Vagina (tissue), 2 donors: ENCODE data around the gene PORCN. TPM values are rescaled to one million over a fixed set of nuclear protein-coding genes. Genes with fewer than 3 reads are reported as not detected.

Source experiments
- DNase-seq, 2 donors: peaks; one replicate each; pipeline ENCODE4 v3.0.0-alpha.2; 2017; ENCODE audit errors: extremely low spot score in 2 of 2
- H3K27ac ChIP-seq: fragments of 200-600 bp; sonication (generic); one replicate; pipeline ENCODE4 v1.5.1; 2019
- H3K27me3 ChIP-seq: fragments of 200-600 bp; sonication (generic); one replicate; pipeline ENCODE4 v1.5.1; 2019
- H3K36me3 ChIP-seq, 2 donors: fragments of 200-600 bp; sonication (generic); one replicate each; pipeline ENCODE4 v1.5.1; 2017 to 2019
- H3K4me1 ChIP-seq: fragments of 200-600 bp; sonication (generic); one replicate; pipeline ENCODE4 v1.5.1; 2019
- H3K4me3 ChIP-seq, 2 donors: fragments of 200-600 bp; sonication (generic); 1 replicate in 1 of 2; 2 replicates in 1 of 2; pipeline ENCODE4 v1.5.1; 2016 to 2019
- H3K9me3 ChIP-seq: fragments of 200-600 bp; sonication (generic); one replicate; pipeline ENCODE4 v1.5.1; 2019
- POLR2A ChIP-seq, 2 donors: fragments of 450-650 bp; IDR thresholded peaks; one replicate each; pipeline ENCODE4 v1.6.1; 2017; ENCODE audit warnings: antibody characterized with exemption in 2 of 2, mild to moderate bottlenecking in 2 of 2, moderate library complexity in 2 of 2
- POLR2AphosphoS5 ChIP-seq, 2 donors: sonication (generic); formaldehyde crosslinking; IDR thresholded peaks; one replicate each; pipeline ENCODE4 v1.9.0; 2017; ENCODE audit warnings: antibody characterized with exemption in 2 of 2, mild to moderate bottlenecking in 2 of 2, low read depth in 1 of 2; ENCODE audit not compliant: insufficient read depth in 1 of 2
- intact Hi-C: fragments of 100-400 bp; cut with DNase I; formaldehyde crosslinking; loops from one replicate; pipeline ENCODE4 v1.15.1; 2023
- total RNA-seq: library from RNA; depleted of rRNA; stranded (reverse); fragments of >200 nt; gene quantifications from one replicate; pipeline ENCODE4 v1.2.3, GENCODE V29; 2016
- TF ChIP-seq, protein P1 (sequence below), 3 experiments: fragments of 450-650 bp in 2 of 3; fragments of 200-600 bp in 1 of 3; sonication (generic) in 1 of 3; IDR thresholded peaks; one replicate each; pipeline ENCODE4 v1.5.1; 2017 to 2019; ENCODE audit warnings: antibody characterized with exemption in 3 of 3, mild to moderate bottlenecking in 2 of 3, moderate library complexity in 2 of 3

PORCN gene
- total RNA-seq, 1 donor from 2014 or later = 15.7 TPM

DNA sequence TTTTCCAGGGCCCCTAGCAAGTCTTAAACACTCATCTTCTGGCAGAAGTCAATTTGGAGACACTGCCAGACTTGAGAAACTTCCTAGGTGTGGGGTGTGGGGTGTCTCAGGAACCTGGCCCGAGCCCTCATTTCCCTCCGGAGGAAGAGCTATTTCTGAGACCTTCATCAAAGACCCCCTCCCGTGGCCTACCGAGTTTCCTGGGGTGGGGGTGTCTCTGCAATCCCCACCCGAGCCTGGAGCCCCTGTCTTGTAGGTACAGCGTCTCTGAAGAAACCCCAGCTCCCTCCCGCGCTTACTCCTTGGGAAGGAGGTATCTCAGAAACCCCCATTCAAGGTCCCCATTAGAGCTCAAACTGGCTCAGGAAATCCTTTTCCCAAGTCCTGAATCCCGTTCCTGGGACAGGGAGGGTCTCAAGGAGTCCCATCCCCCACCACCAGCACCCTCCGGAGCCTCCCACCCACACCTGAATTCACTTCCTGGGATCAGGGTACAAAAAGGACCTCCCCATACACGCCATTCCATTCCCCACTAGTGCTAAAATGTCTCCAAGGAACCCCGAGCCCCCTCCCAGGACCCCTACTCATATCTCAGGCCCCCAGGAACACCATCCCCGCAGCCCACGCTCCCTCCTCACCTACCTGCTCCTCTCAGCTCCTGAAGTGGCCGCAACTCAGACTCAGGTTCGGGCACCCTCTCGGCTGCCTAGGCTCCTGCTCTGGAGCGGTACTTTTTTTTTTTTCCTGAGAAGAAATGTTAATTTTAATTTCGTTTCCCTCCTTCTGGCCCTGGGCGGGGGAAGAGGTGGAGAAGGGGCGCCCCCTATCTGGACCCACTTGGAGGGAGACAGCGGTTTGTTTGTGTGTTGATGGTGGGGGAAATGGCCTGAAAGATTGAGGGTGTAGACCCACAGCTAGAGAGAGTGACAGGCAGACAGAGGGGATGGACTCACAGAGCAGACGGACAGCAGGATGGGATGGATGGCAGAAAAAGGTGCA, 39.8 kb upstream of the PORCN start:
- Histone ChIP-seq H3K27me3 (no peaks in the 10 kb centered on the region), H3K4me1 (no peaks in the 10 kb centered on the region), H3K36me3 (no peaks in the 10 kb centered on the region), H3K27ac (peak overlapping the region; percentile 8), H3K9me3 (no peaks in the 10 kb centered on the region), H3K4me3 (peak overlapping the region; percentile 7 to 34)
- TF ChIP-seq POLR2A (IDR thresholded peaks at IDR 0.05) (no peak), POLR2AphosphoS5 (IDR thresholded peaks at IDR 0.05; ENCODE audit: insufficient read depth in 1 of 2, low read depth in 1 of 2) (no peak)
- TF ChIP-seq, protein P1, sequence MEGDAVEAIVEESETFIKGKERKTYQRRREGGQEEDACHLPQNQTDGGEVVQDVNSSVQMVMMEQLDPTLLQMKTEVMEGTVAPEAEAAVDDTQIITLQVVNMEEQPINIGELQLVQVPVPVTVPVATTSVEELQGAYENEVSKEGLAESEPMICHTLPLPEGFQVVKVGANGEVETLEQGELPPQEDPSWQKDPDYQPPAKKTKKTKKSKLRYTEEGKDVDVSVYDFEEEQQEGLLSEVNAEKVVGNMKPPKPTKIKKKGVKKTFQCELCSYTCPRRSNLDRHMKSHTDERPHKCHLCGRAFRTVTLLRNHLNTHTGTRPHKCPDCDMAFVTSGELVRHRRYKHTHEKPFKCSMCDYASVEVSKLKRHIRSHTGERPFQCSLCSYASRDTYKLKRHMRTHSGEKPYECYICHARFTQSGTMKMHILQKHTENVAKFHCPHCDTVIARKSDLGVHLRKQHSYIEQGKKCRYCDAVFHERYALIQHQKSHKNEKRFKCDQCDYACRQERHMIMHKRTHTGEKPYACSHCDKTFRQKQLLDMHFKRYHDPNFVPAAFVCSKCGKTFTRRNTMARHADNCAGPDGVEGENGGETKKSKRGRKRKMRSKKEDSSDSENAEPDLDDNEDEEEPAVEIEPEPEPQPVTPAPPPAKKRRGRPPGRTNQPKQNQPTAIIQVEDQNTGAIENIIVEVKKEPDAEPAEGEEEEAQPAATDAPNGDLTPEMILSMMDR (IDR thresholded peaks at IDR 0.05) = no peak
- intact Hi-C loops = no loop called here
- peak in 1 of 2 donors; percentile 80 for DNase-seq

DNA sequence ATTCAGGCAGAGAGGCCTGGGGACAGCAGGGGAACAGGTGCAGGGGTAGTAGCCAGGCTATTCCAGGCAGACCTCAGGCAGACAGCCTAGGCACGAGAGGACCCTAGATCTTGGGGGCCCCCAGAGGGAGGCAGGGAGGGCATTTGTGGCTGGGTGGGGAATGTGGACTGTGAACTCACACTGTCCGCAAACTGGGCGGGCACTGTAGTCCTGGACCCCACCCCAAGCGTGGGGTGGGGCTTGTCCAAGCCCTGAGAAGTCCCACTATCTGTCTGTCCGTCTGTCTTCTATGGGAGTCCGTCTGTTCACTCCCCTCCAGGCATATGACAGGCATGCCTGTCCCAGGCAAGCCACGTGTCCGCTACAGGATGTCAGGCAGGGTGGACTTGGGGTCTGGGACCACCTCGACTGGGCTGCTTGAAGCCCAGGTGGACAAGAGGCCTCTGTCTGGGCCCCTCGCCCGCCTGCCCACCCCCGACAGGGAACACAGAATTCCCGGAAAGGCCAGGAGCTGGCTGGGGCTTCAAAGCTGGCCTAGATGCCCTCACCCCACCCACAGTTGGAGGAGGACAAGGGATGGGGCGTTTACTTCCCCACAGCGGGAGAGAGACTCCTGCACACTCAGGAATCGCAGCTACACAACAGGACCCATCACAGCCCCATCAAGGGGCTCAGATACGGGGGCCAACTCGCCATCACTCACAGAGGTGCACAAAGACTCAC, 38.5 kb upstream of the PORCN start, which contains the start of gene SLC38A5:
SLC38A5 (minus strand) TSS at position 151 of the 723 bp plus-strand sequence. CDS start 2,336 bp downstream, outside the sequence.
- Histone ChIP-seq H3K27ac (peak within 1 kb of the TSS; percentile 8), H3K4me1 (no peaks in the 10 kb centered on the region), H3K27me3 (no peaks in the 10 kb centered on the region), H3K36me3 (no peaks in the 10 kb centered on the region), H3K9me3 (no peaks in the 10 kb centered on the region), H3K4me3 (peak within 1 kb of the TSS; percentile 7 to 34)
- peak in 1 of 2 donors; percentile 77 for DNase-seq
- intact Hi-C loops = no loop called here
- TF ChIP-seq POLR2A (IDR thresholded peaks at IDR 0.05) (no peak), POLR2AphosphoS5 (IDR thresholded peaks at IDR 0.05; ENCODE audit: insufficient read depth in 1 of 2, low read depth in 1 of 2) (no peak)
- TF ChIP-seq, protein P1 (IDR thresholded peaks at IDR 0.05) = no peak

DNA sequence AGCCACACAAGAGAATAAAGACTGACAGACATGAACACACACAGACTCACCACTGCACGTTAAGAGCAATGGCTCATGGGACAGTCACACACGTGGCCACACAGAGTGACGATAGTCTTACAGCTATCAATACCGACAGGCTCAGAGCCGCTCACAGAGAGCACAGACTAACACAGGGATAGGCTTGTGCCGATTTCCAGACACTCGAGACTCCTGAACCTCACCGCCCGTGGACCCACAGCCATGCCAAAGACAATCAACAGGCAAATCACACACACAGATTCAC, 38.0 kb upstream of the PORCN start:
- no peaks in the 10 kb centered on the region for H3K4me1 ChIP-seq
- H3K36me3 ChIP-seq = no peaks in the 10 kb centered on the region
- H3K27ac ChIP-seq = no peak overlapping the region
- intact Hi-C loops = no loop called here
- H3K4me3 ChIP-seq = no peak overlapping the region
- TF ChIP-seq, protein P1 (IDR thresholded peaks at IDR 0.05) = no peak
- TF ChIP-seq POLR2AphosphoS5 (IDR thresholded peaks at IDR 0.05; ENCODE audit: insufficient read depth in 1 of 2, low read depth in 1 of 2) (no peak), POLR2A (IDR thresholded peaks at IDR 0.05) (no peak)
- H3K27me3 ChIP-seq = no peaks in the 10 kb centered on the region
- no peak for DNase-seq
- no peaks in the 10 kb centered on the region for H3K9me3 ChIP-seq

DNA sequence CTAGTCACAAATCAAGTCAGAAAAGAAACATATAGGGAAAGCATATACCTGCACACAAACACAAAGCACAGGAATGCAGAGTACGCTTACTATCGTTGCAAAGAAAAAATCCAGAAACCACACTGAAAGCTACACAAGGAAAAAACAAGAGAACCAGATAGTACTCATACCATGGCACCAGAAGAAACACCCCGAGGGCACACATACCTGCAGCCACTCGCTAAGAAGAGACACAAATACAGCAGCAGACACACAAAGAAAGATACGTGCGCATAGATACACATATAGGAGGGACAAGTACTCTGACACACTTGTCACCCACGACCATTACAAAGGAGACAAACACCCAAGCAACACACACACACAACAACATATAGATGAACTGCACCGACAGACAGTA, 37.3 kb upstream of the PORCN start:
- TF ChIP-seq POLR2AphosphoS5 (IDR thresholded peaks at IDR 0.05; ENCODE audit: insufficient read depth in 1 of 2, low read depth in 1 of 2) = no peak
- TF ChIP-seq, protein P1 (IDR thresholded peaks at IDR 0.05) = no peak
- Histone ChIP-seq H3K36me3 (no peaks in the 10 kb centered on the region), H3K27ac (no peak overlapping the region), H3K4me3 (no peak overlapping the region), H3K9me3 (no peaks in the 10 kb centered on the region), H3K27me3 (no peaks in the 10 kb centered on the region), H3K4me1 (peaks cover under 1% of the 10 kb centered on the region)
- intact Hi-C loops = no loop called here
- DNase-seq = no peak
